IPS DF 4.7 (cell line): ENCODE results near the gene GRIA2.
A peak's percentile ranks its signal among the peaks of the same experiment; 100 is the strongest.
"Not testable (repeated sequence)": the region's sequence is repeated elsewhere in the genome, so short reads cannot be mapped to it uniquely, and the experiment has no call there.

ENCODE experiments used
- DNase-seq: peaks from one replicate; pipeline ENCODE4 v3.0.0-alpha.2; 2013; ENCODE audit warnings: low spot score; ENCODE audit errors: extremely low read depth

GRIA2 gene

DNA sequence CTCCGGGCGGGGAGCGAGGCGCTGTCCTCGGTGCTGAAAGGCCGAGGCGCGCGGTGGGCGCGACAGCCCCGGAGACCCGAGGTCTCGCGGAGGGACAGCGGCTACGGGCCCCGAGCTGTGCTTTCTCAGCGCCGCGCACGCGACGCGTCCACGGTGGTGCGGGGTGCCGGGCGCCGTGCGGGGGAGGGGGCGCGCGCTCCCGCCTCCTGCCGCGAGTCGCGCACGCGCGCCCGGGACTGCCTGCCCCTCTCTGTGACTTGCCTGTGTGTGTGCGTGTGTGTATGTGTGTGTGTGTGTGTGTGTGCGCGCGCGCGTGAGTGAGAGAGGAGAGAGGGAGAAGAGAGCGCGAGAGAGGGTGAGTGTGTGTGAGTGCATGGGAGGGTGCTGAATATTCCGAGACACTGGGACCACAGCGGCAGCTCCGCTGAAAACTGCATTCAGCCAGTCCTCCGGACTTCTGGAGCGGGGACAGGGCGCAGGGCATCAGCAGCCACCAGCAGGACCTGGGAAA is at the start of gene GRIA2:
GRIA2 (plus strand) TSS at position 358 of the 511 bp plus-strand sequence. CDS start 315 bp downstream, outside the sequence.
- peak; percentile 25 for DNase-seq

- DNase-seq = no peak
Measured at GRCh38 chr4:157172011-157172410, 48.5 kb upstream of the GRIA2 start.

- not testable (repeated sequence) for DNase-seq
Measured at GRCh38 chr4:157180268-157180667, 40.3 kb upstream of the GRIA2 start.

- no peak for DNase-seq
Measured at GRCh38 chr4:157184300-157184699, 36.2 kb upstream of the GRIA2 start.

GRCh38 chr4:157185363-157185762 is 35.2 kb upstream of the GRIA2 start:
- no peak for DNase-seq

- no peak for DNase-seq
Measured at GRCh38 chr4:157195374-157195773, 25.2 kb upstream of the GRIA2 start.

- DNase-seq = no peak
Measured at GRCh38 chr4:157196046-157196445, 24.5 kb upstream of the GRIA2 start.

- DNase-seq = peak; percentile 28
Measured at GRCh38 chr4:157204634-157205244, 15.8 kb upstream of the GRIA2 start.

DNA sequence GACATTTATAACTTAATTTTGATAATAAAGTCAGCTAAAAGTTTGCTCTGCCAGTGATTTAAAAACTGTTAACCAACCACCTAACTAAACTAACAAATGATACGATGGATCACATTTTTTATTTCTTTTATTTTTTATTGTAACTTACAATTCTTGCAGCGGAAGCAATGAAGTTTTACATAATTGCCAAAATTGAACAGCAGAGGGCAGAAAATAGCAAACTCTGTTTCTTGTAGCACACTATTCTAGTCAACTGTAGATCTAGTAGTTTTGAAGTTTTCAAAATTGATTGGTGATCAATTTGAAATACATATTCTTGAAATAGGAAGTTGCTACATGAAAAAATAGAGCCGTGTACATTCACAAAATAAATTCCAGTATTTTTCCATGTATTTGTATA is 2.8 kb upstream of the GRIA2 start:
- no peak for DNase-seq

- no peak for DNase-seq
Measured at GRCh38 chr4:157219711-157220370, 687 bp upstream of the GRIA2 start.

- no peak for DNase-seq
Measured at GRCh38 chr4:157221426-157221894, 932 bp downstream of the GRIA2 start.

- no peak for DNase-seq
Measured at GRCh38 chr4:157221895-157222770, 1.6 kb downstream of the GRIA2 start.

DNA sequence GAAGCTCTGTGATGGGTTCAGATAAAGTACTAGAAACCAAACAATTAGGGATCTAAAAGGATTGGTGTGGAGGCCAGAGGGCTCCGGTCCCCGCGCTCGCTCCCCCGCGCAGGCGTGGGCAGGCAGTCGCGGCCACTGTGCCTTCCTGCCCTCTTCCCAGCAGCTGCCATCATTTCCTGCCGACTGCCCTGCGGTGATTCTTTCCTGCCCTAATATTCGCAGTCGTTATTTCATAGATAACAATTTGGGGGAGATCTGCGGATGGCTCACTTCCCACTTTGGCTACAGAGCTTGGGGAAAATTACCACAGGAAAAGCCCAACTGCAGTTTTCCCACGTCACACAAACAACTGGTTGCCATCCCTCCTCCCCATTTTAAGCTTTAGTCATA is 2.2 kb downstream of the GRIA2 start:
- no peak for DNase-seq

DNA sequence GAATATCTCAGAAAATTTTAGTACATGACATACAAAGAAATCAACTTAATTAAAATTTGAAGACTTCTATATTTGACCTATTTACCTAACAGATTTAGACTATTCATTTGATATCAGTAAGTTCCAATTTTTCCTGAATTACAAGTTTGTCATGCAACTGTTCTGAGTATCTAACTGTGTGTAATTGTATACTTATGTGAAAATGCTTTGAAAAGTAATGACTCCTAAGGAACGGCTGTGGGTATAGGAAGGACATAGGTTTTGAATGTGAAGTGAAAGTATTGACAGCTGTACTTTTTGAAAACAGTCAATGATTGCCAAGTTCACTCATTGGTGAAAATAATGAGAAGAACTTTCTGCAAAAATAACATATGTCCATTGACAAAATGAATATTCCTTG is 2.9 kb downstream of the GRIA2 start:
- DNase-seq = no peak

GRCh38 chr4:157225096-157225495 is 4.6 kb downstream of the GRIA2 start:
- DNase-seq = no peak

GRCh38 chr4:157226035-157226434 is 5.5 kb downstream of the GRIA2 start:
- DNase-seq = no peak

GRCh38 chr4:157226601-157227000 is 6.1 kb downstream of the GRIA2 start:
- no peak for DNase-seq

GRCh38 chr4:157231525-157231924 is 11.0 kb downstream of the GRIA2 start:
- DNase-seq = no peak

DNA sequence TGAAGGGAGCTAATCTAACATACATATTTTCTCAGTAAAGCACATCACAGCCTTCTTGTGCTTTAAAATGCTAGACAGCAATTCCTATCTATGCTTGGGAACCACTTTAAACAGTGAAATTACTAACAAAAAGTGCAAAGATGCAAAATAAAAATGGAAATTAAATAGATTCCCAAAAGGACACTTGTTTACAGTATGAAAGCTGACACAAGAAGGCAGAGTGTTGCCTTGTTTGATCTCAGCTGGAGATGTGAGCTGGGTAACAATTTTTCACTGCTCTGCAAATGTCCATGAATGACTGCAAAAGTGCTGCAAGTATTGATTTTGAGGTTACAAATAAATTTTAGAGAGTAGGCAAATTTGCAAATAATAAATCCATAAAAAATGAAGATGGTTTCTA is 22.3 kb downstream of the GRIA2 start:
- DNase-seq = no peak

GRCh38 chr4:157244348-157244747 is 23.8 kb downstream of the GRIA2 start:
- no peak for DNase-seq

DNA sequence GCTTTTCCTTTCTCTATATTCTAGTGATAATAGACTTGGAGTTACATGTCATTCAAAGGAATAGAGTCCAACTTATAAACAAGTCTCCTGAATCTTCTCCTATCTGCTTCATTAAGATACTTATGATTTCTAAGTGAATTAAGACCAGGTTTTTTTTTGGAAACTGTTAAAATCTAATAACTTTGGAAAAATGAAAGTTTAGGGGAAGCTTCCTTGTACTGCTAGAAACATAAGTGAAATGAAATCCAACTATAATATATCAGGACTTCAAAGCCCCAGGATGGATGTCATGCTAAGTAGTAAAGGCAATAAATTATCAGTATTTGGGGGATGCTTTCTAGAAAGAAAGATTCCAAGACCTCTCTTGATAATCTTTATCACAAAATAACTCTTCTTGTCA is 24.8 kb downstream of the GRIA2 start:
- no peak for DNase-seq

- DNase-seq = no peak
Measured at GRCh38 chr4:157246964-157247363, 26.4 kb downstream of the GRIA2 start.
